BJ (cell line): ENCODE data around the gene RETSAT. TPM values are rescaled to one million over a fixed set of nuclear protein-coding genes. Genes with fewer than 3 reads are reported as not detected.
"Not testable (repeated sequence)": the region's sequence is repeated elsewhere in the genome, so short reads cannot be mapped to it uniquely, and the experiment has no call there.

Source experiments
- CTCF ChIA-PET: fragments of 350-600 bp; formaldehyde crosslinking; extraction: SDS; loops from one replicate; lab custom pipeline; 2021; ENCODE audit warnings: antibody characterized with exemption, inconsistent platforms; lab: Yijun Ruan, JAX
- POLR2A ChIA-PET: fragments of 300-600 bp; sonication (Branson Sonifier 250); formaldehyde crosslinking; extraction: SDS; loops from one replicate; lab custom pipeline; 2021; ENCODE audit warnings: antibody characterized with exemption; lab: Charles Lee
- DNase-seq: peaks from one replicate; pipeline ENCODE4 v3.0.0-alpha.2; 2011; ENCODE audit warnings: low read depth
- H3K27me3 ChIP-seq: 2 replicates; pipeline ENCODE4 v1.6.0; 2011; ENCODE audit warnings: low read length; ENCODE audit not compliant: control insufficient read depth, insufficient read depth
- H3K36me3 ChIP-seq: 2 replicates; pipeline ENCODE4 v1.5.1; 2011; ENCODE audit warnings: low read length; ENCODE audit not compliant: control insufficient read depth, insufficient read depth
- H3K4me3 ChIP-seq: 2 replicates; pipeline ENCODE4 v1.5.1; 2011; ENCODE audit warnings: low read depth, mild to moderate bottlenecking, control low read depth, low read length
- polyA plus RNA-seq: library from polyadenylated mRNA; depleted of rRNA; stranded (reverse); fragments of >200 nt; gene quantifications from 2 replicates; pipeline ENCODE4 v1.2.3, GENCODE V29; 2011
- TF ChIP-seq, protein P1 (sequence below): IDR thresholded peaks from 2 replicates; pipeline ENCODE4 v1.5.1; 2011; ENCODE audit warnings: low read depth, mild to moderate bottlenecking, control low read depth, inconsistent platforms, low read length, moderate library complexity; ENCODE audit not compliant: insufficient read depth

Gene RETSAT
- polyA plus RNA-seq, 1 experiment: 54.4 TPM

DNA sequence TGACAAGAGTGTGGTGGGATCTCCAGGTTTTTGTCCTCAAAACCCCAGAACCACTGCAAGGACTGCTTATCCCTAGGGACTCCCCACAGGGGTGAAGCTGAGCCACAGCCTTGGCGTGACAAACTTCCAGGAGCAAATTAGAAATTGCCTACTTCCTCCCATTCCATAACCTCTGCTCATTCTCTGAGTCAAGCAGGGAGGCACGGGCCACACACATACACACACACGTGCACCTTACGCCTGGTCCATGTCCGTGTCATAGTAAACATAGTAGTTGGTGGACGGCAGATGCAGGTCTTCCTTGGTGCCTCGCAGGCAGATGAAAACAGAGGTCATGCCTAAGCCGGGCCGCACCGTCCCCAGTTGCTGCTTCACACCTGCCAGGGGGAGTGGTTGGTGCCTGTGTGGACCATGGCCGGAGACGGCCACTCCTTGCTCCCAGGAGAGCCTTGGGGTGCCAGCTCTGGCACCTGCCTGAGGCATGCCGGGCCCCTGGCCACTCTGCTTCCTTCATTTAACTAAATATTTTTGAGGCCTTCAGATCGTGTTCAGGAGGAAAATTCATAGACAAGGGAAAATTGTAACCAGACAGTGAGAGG lies 9.9 kb downstream of the RETSAT start:
- Histone ChIP-seq H3K27me3 (no peaks in the 10 kb centered on the region), H3K4me3 (no peak overlapping the region), H3K36me3 (peaks cover 25% of the 10 kb centered on the region)
- CTCF ChIA-PET: no interaction called here
- POLR2A ChIA-PET: no interaction called here
- no peak for DNase-seq
- TF ChIP-seq, protein P1, sequence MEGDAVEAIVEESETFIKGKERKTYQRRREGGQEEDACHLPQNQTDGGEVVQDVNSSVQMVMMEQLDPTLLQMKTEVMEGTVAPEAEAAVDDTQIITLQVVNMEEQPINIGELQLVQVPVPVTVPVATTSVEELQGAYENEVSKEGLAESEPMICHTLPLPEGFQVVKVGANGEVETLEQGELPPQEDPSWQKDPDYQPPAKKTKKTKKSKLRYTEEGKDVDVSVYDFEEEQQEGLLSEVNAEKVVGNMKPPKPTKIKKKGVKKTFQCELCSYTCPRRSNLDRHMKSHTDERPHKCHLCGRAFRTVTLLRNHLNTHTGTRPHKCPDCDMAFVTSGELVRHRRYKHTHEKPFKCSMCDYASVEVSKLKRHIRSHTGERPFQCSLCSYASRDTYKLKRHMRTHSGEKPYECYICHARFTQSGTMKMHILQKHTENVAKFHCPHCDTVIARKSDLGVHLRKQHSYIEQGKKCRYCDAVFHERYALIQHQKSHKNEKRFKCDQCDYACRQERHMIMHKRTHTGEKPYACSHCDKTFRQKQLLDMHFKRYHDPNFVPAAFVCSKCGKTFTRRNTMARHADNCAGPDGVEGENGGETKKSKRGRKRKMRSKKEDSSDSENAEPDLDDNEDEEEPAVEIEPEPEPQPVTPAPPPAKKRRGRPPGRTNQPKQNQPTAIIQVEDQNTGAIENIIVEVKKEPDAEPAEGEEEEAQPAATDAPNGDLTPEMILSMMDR: no peak

DNA sequence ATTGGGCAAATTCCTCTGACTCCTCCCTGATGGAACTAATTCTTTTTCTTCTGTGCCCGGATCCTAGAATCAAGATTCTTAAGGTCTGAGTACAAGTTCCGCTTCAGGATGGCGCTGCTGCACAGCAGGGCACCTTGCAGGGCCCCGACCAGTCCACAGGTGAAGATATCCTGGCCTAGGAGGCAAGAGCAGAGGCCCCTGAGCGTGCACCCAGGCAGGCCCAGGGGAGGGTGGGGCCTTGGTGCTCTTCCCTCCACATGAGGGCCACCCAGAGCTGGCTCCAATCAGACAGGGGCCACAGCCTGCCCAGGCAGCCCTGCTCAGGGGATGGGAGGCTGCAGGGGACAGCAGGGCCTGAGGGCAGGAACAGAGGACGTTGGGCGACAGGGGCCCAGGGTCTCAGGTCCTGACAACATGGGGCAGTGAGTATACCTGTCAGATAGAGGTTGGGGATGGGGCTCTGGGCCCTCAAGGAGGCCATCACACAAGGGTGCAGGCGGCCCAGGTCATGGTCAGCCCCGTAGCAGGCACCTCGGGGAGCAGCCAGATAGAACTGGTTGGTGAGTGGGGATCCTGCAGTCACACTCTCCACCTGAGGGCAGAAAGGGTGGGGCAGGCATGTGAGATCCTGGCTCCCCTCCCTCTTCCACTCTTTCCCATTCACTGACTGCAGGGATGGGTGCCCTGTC lies 11.0 kb downstream of the RETSAT start:
- H3K36me3 ChIP-seq: peaks cover 20% of the 10 kb centered on the region
- DNase-seq, H3K27me3 ChIP-seq, H3K4me3 ChIP-seq, POLR2A ChIA-PET, CTCF ChIA-PET: not testable (repeated sequence)

DNA sequence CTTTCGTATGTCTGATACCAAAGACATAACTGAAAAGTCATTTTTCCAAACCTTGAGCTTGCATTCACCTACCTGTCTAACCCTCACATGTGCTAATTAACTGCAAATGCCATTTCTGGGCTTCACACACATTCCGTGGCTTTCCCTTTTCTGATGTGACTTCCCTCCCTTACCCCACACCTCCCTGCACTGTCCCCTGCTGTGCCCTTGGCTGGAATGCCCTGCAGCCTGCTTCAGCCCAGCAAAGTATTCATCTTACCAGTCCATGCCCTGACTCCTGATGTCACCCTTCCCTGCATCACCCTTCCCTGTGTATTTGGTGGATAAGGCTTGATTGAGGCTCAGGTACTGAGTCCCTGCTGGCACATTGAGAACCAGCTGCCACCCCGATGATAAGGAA lies 12.2 kb downstream of the RETSAT start:
- DNase-seq: no peak
- ChIA-PET POLR2A (no interaction called here), CTCF (interaction anchor here (1.1 kb wide), 1 partner anchor 8 kb away, joined by 3 read pairs; no protein-coding TSS in a partner anchor)
- Histone ChIP-seq H3K27me3 (peaks cover 7% of the 10 kb centered on the region; the same call in 1 of the 2 replicates), H3K4me3 (no peak overlapping the region), H3K36me3 (peaks cover 17% of the 10 kb centered on the region)
- TF ChIP-seq, protein P1: no peak

DNA sequence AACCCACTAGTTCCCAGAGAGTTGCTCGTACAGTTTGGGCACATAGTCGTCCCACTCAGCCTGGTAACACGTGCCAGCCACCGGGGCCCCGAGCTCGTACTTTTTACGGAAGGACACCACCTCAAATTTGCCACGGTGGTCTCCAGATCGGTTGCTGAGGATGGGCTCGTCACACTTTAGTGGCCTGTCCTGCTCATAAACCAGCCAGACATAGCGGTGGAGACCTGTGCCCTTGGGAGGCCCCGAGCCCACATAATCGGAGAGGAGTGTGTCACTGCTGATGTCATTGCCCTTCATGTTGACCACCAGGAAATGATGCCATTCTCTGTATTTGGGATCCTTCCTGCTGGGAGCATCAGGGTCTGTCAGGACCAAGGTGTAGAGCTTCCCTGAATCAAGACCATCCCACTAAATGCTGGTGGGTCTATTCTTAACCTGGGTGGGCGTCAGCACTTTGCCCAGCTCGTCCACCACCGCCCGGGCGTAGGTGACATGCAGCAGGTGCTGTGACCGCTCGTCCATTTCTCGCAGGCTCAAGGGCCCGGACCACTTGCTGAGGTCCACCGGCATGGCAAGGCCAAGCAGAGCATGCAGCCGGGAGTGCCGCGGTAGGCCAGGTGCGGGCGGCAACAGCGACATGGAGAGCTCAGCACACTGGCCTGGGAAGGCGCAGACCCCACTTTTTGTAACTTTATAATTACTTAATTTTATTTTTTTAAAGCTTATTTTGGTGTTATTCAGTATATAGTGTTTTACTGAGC lies 12.9 kb downstream of the RETSAT start:
- DNase-seq: no peak
- TF ChIP-seq, protein P1: no peak
- peaks cover 17% of the 10 kb centered on the region for H3K36me3 ChIP-seq
- ChIA-PET CTCF (interaction anchor here (1.1 kb wide), 1 partner anchor 9 kb away, joined by 3 read pairs; no protein-coding TSS in a partner anchor), POLR2A (no interaction called here)
- H3K27me3 ChIP-seq: peaks cover 7% of the 10 kb centered on the region; the same call in 1 of the 2 replicates
- no peak overlapping the region for H3K4me3 ChIP-seq

DNA sequence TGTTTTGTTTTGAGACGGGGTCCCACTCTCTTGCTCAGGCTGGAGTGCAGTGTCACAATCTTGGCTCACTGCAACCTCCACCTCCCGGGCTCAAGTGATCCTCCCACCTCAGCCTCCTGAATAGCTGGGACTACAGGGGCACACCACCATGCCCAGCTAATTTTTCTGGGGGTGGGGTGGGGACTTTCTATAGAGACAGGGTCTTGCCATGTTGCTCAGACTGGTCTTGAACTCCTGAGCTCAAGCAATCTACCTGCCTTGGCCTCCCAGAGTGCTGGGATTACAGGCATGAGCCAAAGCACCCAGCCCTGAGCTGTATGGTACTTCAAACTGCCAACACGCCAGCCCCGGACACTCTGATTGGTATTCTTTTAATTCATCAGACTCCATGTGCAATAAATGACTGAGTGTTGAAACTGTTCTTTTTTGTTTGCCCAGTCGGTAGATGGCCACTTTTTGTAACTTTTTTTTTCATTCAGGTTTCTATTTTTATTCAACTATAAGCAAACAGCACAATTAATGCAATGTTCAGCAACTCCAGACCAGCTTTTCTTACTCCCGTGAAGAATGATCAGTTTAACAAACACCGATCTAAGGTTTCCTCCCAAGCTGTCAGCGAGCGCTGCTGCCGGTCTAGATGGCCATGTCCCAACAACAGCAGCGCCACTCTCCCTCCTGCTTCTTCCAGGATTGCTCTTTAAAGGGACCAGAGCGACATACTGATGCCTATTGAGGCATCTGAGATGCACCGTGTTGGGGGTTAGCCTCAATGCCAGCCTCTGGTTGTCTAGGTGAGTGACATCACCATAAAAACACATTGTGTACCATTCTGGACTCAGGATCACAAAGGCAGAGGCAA lies 14.1 kb downstream of the RETSAT start:
- CTCF ChIA-PET: interaction anchor here (0.9 kb wide), 1 partner anchor 22 kb away, joined by 3 read pairs; no protein-coding TSS in a partner anchor
- POLR2A ChIA-PET: interaction anchor here (0.6 kb wide), 1 partner anchor 16 kb away, joined by 3 read pairs; no protein-coding TSS in a partner anchor
- TF ChIP-seq, protein P1: no peak
- H3K4me3 ChIP-seq: no peak overlapping the region
- H3K36me3 ChIP-seq: peaks cover 9% of the 10 kb centered on the region
- peaks cover 7% of the 10 kb centered on the region; the same call in 1 of the 2 replicates for H3K27me3 ChIP-seq
- DNase-seq: no peak
